IPS-18a (cell line): ENCODE results near the gene KCNQ1OT1.

Experiments
- H3K27ac ChIP-seq: one replicate; pipeline ENCODE4 v1.5.1; 2013; ENCODE audit warnings: low read length
- H3K27me3 ChIP-seq: one replicate; pipeline ENCODE4 v1.6.1; 2013; ENCODE audit warnings: mild to moderate bottlenecking, low read length; ENCODE audit not compliant: control insufficient read depth, insufficient read depth
- H3K36me3 ChIP-seq: one replicate; pipeline ENCODE4 v1.6.1; 2013; ENCODE audit warnings: low read depth, low read length; ENCODE audit not compliant: control insufficient read depth
- H3K4me1 ChIP-seq: one replicate; pipeline ENCODE4 v1.6.1; 2013; ENCODE audit warnings: low read depth, low read length; ENCODE audit not compliant: control insufficient read depth
- H3K4me3 ChIP-seq: one replicate; pipeline ENCODE4 v1.5.1; 2013; ENCODE audit warnings: low read length
- H3K9ac ChIP-seq: one replicate; pipeline ENCODE4 v1.6.1; 2013; ENCODE audit warnings: mild to moderate bottlenecking, low read length, moderate library complexity
- H3K9me3 ChIP-seq: one replicate; pipeline ENCODE4 v1.6.1; 2013; ENCODE audit warnings: low read depth, low read length; ENCODE audit not compliant: control insufficient read depth

The KCNQ1OT1 gene

DNA sequence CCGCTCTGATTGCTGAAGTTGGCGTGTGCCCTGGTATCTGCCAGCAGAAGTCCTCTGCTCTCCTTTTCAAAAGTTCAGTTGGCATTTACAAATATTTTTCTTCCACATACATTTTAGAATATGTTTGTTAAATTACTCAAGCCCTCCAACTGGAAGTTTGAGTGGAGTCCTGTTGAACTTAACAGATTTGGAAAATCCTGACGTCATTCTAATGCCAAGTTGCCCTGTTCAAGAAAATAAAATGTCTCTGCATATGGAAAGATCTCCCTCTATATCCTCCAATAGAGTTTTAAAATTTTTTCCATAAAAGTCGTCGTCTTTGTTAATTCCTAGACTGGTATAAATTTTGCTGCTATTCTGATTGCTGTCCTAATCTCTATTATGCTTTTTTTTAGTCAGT, 3.3 kb downstream of the KCNQ1OT1 start:
- H3K36me3 ChIP-seq: no peaks in the 10 kb centered on the region
- peaks cover 22% of the 10 kb centered on the region for H3K27me3 ChIP-seq
- no peaks in the 10 kb centered on the region for H3K9me3 ChIP-seq
- H3K4me1 ChIP-seq: peaks cover 77% of the 10 kb centered on the region
- H3K27ac ChIP-seq: no peak overlapping the region
- no peak overlapping the region for H3K9ac ChIP-seq
- H3K4me3 ChIP-seq: no peak overlapping the region

DNA sequence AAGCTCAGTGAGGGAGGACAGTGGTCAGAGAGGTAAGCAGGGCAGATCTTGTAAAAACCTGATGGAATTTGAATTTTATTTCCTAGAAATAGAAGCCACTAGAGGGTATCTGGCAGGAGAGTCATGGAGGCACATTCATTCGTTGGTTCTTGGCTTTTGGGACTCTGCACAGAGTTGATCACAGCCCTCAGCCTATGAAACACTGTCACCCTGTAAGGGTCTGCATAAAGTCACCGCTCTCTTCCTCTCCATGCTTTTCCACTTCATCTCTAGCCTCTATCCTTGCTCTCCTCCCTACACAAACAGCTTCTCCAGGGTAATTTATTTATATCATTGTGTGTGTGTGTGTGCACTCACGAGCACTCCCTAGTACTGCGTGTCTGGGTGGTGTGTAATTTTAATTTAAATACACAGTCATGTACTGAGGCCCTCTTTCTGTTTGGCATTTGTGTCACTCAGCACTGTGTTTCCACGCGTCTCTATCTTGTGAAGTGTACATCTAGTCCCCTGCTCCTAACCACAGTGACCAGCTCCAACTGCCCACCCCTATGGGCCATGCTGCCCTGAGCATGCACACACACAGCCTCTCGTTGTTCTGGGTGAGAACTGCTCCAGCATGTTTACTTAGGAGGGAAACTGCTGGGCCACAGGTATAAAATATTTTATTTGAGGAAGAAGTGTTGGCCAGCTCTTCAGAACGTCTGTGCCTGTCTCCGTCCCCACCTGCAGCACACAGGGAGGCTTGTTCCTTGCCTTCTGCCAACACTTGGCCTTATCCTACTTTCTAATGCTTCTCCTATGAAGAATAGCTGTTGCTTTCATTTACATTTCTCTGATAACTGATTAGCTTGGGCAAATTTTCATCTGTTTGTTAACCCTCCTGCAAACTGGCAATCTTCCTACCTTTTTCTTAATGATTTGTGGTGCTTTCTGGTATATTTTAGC, 4.5 kb downstream of the KCNQ1OT1 start:
- Histone ChIP-seq H3K9me3 (no peaks in the 10 kb centered on the region), H3K9ac (no peak overlapping the region), H3K27ac (no peak overlapping the region), H3K4me3 (peak overlapping the region; percentile 47), H3K4me1 (peaks cover 82% of the 10 kb centered on the region), H3K27me3 (peaks cover 15% of the 10 kb centered on the region), H3K36me3 (no peaks in the 10 kb centered on the region)

DNA sequence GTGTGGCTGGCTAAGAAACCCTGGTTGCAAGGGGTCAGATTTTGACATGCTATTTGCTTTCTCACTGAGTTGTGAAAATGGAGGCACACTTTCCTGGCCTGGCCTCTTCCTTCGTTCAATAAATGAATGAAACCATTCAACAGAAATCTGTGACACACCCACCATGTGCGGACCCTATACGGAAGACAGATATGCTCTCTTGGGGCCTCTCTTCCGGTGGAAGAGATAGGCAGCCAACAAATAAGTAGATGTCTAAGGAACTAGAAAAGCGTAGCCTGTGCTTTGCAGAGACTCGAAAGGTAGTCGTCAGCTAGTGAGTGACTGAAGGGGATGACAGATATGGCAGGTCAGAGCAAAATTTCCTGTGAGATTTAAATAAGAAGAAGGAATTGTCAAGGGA, 5.3 kb downstream of the KCNQ1OT1 start:
- H3K4me3 ChIP-seq: peak overlapping the region; percentile 47
- H3K27me3 ChIP-seq: peaks cover 15% of the 10 kb centered on the region
- H3K4me1 ChIP-seq: peaks cover 87% of the 10 kb centered on the region
- no peaks in the 10 kb centered on the region for H3K9me3 ChIP-seq
- no peaks in the 10 kb centered on the region for H3K36me3 ChIP-seq
- H3K9ac ChIP-seq: no peak overlapping the region
- H3K27ac ChIP-seq: no peak overlapping the region

DNA sequence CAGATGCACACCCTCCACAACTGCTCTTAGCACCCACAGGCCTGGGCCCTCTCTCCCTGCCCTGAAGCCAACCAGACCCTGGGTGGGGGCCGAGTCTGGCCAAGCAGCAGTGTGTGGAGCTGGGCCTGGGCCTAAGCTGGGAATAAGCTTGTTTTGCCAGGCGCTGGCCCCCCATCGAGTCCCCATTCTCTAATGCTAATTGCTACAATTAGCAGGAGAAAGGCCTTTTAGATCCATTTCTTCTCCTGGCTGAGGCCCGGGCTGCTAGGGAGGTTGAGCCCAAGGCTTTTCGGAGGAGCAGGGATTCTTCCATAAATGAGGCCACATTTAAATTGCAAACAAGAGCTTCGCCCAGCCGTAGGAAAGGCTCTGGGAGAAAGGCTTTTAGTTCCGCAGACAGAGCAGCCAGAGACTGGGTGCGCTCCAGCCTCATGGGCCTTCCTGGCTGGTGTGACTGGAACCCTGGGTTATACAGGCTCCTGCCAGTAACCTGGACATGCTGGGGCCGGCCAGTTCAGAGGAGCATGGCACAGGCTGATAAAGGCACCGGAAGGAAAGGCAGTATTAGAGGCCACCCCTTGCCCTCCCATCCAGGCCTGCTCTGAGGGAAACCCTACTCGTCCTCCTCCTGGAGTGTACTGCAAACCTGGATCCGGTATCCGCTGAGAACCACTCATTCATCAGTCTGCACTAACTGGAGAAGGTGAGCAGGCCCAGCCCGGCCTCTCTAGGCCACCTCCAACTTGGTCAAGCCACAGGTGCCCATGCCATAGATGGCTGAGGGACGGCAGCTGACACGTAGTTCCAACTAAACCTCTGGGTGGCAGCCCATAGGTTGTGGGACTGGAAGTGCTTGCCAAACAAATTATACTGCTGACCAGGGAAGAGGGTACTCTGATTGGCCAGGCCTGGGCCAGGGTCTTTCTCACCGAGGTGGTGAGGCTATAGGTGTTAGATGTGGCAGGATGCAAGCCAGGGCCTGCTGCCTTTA, 6.2 kb downstream of the KCNQ1OT1 start:
- H3K36me3 ChIP-seq: no peaks in the 10 kb centered on the region
- peak overlapping the region; percentile 3 for H3K9ac ChIP-seq
- H3K4me3 ChIP-seq: peak overlapping the region; percentile 47
- peaks cover 87% of the 10 kb centered on the region for H3K4me1 ChIP-seq
- H3K27me3 ChIP-seq: peaks cover 10% of the 10 kb centered on the region
- no peaks in the 10 kb centered on the region for H3K9me3 ChIP-seq
- H3K27ac ChIP-seq: peak overlapping the region; percentile 77

DNA sequence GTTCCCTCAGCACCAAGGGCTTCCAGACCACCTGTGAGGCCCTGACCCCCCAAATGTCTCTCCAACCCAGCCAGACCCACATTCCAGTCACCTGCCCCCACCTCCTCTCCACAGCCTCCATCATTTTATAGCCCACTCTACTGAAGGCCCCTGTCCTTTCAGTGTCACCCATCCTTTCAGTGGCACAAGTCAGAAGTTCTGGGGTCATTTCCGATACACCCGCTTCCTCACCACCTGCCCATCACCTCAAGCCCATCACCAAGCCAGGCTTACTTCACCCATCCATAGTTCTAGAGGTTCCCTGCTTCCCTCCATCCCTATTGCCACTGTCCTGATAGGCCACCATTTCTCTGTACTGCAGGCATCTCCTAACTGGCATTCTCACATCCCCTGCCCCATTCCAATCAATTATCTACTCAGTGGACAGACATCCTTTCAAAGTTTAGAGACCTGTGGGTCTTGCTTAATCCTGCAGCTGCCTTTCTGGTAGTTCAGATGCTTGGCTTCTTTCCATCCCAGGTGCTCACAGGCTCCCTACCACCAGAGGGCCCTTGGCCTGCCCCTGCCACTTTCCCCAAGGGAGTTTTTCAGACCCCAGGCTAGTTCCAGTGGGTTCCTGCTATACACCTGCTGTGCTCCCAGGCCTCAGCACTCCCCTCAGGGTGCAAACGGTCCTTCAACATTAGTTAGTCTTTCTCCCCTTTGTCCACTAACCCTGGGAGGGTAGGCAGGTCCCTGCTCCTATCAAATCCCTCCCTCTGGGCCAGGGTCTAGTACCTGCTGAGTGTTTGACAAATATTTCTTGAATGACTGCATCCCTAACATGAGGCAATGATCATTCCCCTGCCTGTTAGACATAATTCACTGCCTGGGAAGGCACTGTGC, 7.6 kb downstream of the KCNQ1OT1 start:
- H3K9ac ChIP-seq: no peak overlapping the region
- peaks cover 87% of the 10 kb centered on the region for H3K4me1 ChIP-seq
- H3K36me3 ChIP-seq: no peaks in the 10 kb centered on the region
- no peaks in the 10 kb centered on the region for H3K9me3 ChIP-seq
- peak overlapping the region; percentile 10 for H3K4me3 ChIP-seq
- no peaks in the 10 kb centered on the region for H3K27me3 ChIP-seq
- H3K27ac ChIP-seq: no peak overlapping the region

DNA sequence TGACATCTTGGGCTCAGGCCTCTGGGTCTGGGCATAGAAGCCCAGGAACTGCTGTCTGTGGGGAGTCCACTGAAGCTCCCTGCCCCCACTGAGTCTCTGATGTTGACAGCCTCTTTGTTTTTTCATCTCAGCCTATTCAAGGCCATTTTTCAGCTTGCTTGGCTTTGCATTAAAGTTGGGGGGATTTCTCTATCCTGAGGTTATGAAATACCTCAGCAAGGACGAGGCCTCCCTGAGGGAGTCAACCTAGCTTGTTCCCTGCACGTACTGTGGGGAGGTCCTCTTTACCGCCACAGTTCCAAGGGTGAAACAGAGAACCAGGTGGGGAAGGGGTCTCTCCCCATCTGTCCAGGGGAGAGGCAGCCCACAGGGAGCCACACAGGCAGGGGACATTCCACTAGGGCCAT, 8.4 kb downstream of the KCNQ1OT1 start:
- no peak overlapping the region for H3K4me3 ChIP-seq
- no peaks in the 10 kb centered on the region for H3K9me3 ChIP-seq
- H3K27me3 ChIP-seq: no peaks in the 10 kb centered on the region
- no peak overlapping the region for H3K27ac ChIP-seq
- H3K4me1 ChIP-seq: peaks cover 85% of the 10 kb centered on the region
- H3K9ac ChIP-seq: no peak overlapping the region
- H3K36me3 ChIP-seq: no peaks in the 10 kb centered on the region

DNA sequence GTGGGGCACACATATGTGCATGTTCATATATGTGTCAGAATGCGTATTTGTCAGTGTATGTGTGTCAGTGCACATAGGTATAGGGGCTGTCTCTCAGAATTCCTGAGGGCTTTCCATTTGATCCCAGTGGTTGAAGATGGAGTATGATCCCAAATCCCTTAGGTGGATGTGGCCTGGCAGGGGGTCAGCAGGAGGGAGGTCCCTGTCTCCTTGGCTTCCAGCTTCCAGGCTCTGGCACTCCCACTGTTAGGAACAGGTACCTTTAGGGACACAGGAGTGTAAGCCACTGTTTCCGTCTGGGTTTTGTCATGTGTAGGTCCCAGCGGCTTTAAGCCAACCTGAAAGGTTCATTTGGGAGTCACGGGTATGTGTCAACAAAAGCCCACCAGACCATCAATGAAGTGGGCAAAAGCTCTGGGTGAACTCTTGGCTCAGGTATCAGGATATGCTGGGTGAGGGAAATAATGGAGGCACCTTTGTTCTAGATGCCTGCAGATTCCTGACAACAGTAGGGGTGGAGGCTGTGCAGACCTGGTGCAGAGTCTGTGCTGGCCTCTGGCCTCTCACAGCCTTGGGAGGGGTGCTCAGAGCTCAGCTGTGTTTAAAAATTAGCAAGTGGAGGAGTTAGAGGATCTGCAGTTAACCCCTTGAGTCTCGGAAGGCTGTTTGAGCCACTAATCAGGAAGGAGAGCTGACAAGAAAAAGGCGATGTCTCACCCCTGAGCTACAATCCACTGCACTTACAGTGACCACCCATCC, 9.0 kb downstream of the KCNQ1OT1 start:
- H3K9ac ChIP-seq: no peak overlapping the region

DNA sequence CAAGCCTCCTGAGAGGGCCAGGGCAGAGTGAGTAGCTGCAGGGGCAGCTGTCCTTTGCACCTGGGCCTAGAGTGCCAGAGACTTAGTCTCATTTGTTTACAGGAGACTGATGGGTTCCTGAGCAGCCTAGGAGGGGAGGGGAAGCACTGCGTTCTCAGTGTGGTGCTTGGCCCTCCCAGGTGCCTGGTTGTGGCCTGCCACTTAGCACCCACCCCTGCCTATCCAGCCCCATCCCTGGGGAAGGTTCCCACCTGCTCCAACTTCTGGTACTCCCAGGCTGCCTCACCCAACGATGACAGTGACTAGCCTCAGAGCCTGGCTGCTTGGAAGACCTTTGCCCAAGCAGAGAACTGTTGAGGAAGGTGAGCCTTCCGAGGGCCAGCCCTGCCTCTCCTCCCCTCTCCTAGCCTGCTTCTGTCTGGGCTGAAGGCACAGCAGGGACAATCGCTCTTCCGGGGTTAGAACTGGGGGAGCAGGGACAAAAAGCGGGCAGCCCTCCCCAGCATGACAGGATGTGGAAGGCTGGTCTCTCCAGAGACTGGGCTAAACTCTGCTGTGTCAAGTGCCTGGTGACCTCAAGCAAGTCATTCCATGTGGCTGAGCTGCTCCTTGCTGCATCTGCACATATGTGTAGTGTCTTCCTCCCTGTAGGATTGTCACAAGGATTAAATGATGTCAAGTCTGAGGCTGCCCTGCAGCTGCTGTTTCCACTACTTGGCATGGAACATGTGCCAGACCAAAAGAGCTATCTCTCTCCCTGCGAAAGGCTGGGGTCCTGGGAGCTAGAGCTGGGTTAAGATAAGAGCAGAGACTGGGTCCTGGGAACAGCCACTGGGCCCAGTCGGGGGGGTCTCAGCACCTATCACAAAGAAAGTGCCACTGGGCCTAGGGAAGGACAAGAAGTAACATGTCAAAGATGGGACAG, 9.9 kb downstream of the KCNQ1OT1 start:
- H3K9ac ChIP-seq: no peak overlapping the region
- H3K9me3 ChIP-seq: no peaks in the 10 kb centered on the region
- no peaks in the 10 kb centered on the region for H3K36me3 ChIP-seq
- no peak overlapping the region for H3K27ac ChIP-seq
- peaks cover 71% of the 10 kb centered on the region for H3K4me1 ChIP-seq
- H3K4me3 ChIP-seq: no peak overlapping the region
- H3K27me3 ChIP-seq: no peaks in the 10 kb centered on the region

More for the DNA sequence above, 9.0 kb downstream of the KCNQ1OT1 start:
- Histone ChIP-seq H3K36me3 (no peaks in the 10 kb centered on the region), H3K4me3 (no peak overlapping the region), H3K9me3 (no peaks in the 10 kb centered on the region), H3K27ac (no peak overlapping the region), H3K4me1 (peaks cover 79% of the 10 kb centered on the region), H3K27me3 (no peaks in the 10 kb centered on the region)

DNA sequence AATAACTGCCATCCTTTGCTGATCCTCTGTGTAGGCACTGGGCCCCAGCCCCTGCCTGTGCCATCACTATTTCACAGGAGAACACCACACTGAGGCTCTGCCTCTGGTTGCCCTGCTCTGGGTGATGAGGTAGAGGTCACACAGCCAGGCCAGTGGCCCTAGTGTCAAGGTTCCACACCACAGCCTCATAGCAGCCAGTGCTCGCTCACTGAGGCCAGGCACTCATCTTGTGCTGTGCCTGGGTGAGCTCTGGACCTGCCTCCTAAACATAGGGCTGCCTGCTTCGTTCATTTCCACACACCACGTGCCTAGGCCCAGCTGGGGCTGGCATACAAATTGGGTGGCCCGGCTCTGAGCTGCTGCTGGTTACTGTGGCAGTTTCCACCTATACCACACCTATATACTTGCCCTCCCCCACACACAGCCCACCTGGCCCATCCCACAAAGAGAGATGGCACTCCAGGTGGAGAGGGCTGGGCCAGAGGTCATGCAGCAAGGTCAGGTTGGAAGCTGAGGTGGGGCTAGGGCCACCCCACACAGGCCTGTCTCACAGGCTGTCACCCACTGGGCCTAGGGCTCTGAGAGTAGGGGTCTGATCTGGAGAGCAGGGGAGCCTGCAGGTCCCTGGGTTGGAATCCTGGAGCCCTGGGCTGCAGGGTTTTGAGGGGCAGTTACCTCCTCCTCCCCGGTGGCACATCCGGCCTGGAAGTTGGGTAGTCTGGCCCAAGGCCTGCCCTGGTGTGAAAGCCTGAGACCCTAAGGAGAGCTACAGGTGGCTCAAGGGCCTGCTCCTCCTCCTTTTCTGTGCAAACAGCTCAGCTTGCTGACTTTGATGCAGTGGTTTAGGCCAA, 11.2 kb downstream of the KCNQ1OT1 start:
- Histone ChIP-seq H3K4me3 (no peak overlapping the region), H3K27me3 (no peaks in the 10 kb centered on the region), H3K36me3 (no peaks in the 10 kb centered on the region), H3K4me1 (peaks cover 58% of the 10 kb centered on the region), H3K27ac (no peak overlapping the region), H3K9me3 (no peaks in the 10 kb centered on the region), H3K9ac (no peak overlapping the region)
